H1 (cell line): Measurements from ENCODE around the gene ZFP64. TPM values are rescaled to one million over a fixed set of nuclear protein-coding genes. Genes with fewer than 3 reads are reported as not detected.

Experiments used
- BACH1 ChIP-seq: IDR thresholded peaks from 2 replicates; pipeline ENCODE4 v1.6.1; 2012; ENCODE audit warnings: low read length, improper control_type of control experiment
- BCL11A ChIP-seq, 2 experiments: IDR thresholded peaks; one replicate each; pipeline ENCODE4 v1.6.1; 2011; ENCODE audit warnings: low read depth in 2 of 2, low read length in 2 of 2, mild to moderate bottlenecking in 2 of 2
- CREB1 ChIP-seq: IDR thresholded peaks from 2 replicates; pipeline ENCODE4 v1.6.1; 2012; ENCODE audit warnings: inconsistent platforms
- POLR2A ChIP-seq, 2 experiments: IDR thresholded peaks; 1 replicate in 1 of 2; 2 replicates in 1 of 2; pipeline ENCODE4 v1.6.1; 2011; ENCODE audit warnings: low read depth in 2 of 2, low read length in 2 of 2, mild to moderate bottlenecking in 2 of 2; ENCODE audit errors: control extremely low read depth in 1 of 2
- SP1 ChIP-seq: IDR thresholded peaks from 2 replicates; pipeline ENCODE4 v1.6.1; 2011; ENCODE audit warnings: low read depth, low read length
- SP2 ChIP-seq: IDR thresholded peaks from 2 replicates; pipeline ENCODE4 v1.6.1; 2012; ENCODE audit warnings: mild to moderate bottlenecking, low read length, inconsistent platforms
- polyA plus RNA-seq, 7 experiments: library from polyadenylated mRNA; depleted of rRNA in 3 of 7; stranded (reverse) in 5 of 7; unstranded in 2 of 7; fragments of >200 nt in 5 of 7; fragments of 200-250 nt in 2 of 7; gene quantifications; 1 replicate in 5 of 7; 2 replicates in 1 of 7; 4 replicates in 1 of 7; pipeline versions ENCODE4 v1.2.1 to v1.2.3, GENCODE V29; 2011 to 2013; ENCODE audit warnings: missing spikeins in 2 of 7, mixed read lengths in 2 of 7
- total RNA-seq: library from RNA; stranded (reverse); fragmentation: NEBNext Ultra II Directional; extraction: Animal tissue kit (Norgen Biotek cat#: 25700); gene quantifications from 2 replicates; pipeline ENCODE4 v1.2.1, GENCODE V29; 2021

Gene ZFP64
- total and polyA plus RNA-seq, 2 of the 8 experiments (the other 6 are each of a cell fraction or from before 2014, with no cell fraction given), result 25.3 to 43.7 TPM

- no peak for TF ChIP-seq CREB1
- TF ChIP-seq BCL11A (IDR thresholded peaks at IDR 0.05; ENCODE audit: low read depth in 2 of 2, low read length in 2 of 2), result no peak
- TF ChIP-seq BACH1, result no peak
- no peak for TF ChIP-seq SP2
- no peak for TF ChIP-seq SP1
- TF ChIP-seq POLR2A (IDR thresholded peaks at IDR 0.05; ENCODE audit: control extremely low read depth in 1 of 2, low read depth in 2 of 2, low read length in 2 of 2), result no peak
Observed at GRCh38 chr20:52167232-52167840, 24.2 kb downstream of the ZFP64 start (continued).
